ENCODE data around the gene NEK2.

Gene NEK2

DNA sequence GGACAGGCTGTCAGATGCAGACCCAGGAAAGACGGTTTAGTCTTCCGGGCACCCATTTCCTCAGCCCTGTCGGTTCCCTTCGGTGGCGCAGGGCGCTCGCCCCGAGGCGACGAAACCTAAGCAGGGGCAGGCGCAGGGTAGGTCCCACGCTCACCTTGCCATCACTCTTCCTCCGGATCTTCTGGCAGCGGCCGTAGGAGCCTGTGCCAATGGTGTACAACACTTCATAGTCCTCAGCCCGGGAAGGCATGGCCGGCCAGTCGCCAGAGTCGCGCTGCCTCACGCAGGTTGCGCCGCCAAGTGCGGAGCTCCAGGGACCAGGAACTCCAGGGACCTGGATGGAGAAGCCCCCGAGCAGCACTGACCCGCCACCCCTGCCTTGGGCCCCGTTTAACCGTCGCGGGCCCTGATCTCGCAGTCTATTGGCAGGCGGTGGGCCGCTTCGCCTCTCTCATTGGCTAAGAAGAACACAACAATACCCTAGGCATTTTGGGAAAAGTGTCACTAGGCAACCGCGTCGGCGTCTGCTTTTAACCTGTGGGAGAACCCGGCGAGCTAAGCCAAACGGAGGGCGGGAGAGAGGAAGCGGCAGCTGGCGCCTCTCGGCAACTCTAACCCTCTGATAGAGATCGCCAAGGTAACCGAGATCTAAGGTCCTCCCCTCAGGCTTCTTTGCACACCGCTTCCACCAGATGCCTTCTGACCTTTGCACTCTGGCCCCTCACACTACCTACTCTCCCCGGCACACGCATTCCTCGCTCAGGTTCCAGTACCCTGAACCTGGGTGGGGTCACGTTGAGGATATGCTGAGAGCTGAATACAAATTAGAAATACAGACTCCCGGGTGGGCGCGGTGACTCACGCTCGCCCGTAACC is at the start of gene NEK2:
TSS of gene NEK2 (minus strand) at position 392 of the 876 bp plus-strand sequence. CDS start at position 250, 142 bp downstream.
- peak; percentile 99 for ATAC-seq
- TF ChIP-seq TOX (CRISPR knock-in tag; IDR thresholded peaks at IDR 0.05; ENCODE audit: borderline replicate concordance) (no peak), CSDC2 (CRISPR knock-in tag; IDR thresholded peaks at IDR 0.05) (no peak), SNAI2 (CRISPR knock-in tag; IDR thresholded peaks at IDR 0.05) (no peak), ZC3H10 (CRISPR knock-in tag; IDR thresholded peaks at IDR 0.05) (no peak), ZFP3 (CRISPR knock-in tag; IDR thresholded peaks at IDR 0.05) (no peak), TCF4 (CRISPR knock-in tag; IDR thresholded peaks at IDR 0.05; ENCODE audit: borderline replicate concordance) (no peak), OSR1 (CRISPR knock-in tag; IDR thresholded peaks at IDR 0.05) (no peak), GLIS3 (CRISPR knock-in tag; IDR thresholded peaks at IDR 0.05) (no peak), ZNF565 (CRISPR knock-in tag; conservative IDR thresholded peaks at IDR 0.05; ENCODE audit: low read depth) (no peak), BACH2 (CRISPR knock-in tag; IDR thresholded peaks at IDR 0.05; ENCODE audit: borderline replicate concordance) (no peak), PPARA (CRISPR knock-in tag; IDR thresholded peaks at IDR 0.05; ENCODE audit: borderline replicate concordance) (no peak), ZNF8 (CRISPR knock-in tag; IDR thresholded peaks at IDR 0.05) (no peak), RARB (CRISPR knock-in tag; IDR thresholded peaks at IDR 0.05) (no peak), ESRRG (CRISPR knock-in tag; IDR thresholded peaks at IDR 0.05) (no peak), ZFP30 (CRISPR knock-in tag; IDR thresholded peaks at IDR 0.05) (no peak)
- TF ChIP-seq, protein P1, sequence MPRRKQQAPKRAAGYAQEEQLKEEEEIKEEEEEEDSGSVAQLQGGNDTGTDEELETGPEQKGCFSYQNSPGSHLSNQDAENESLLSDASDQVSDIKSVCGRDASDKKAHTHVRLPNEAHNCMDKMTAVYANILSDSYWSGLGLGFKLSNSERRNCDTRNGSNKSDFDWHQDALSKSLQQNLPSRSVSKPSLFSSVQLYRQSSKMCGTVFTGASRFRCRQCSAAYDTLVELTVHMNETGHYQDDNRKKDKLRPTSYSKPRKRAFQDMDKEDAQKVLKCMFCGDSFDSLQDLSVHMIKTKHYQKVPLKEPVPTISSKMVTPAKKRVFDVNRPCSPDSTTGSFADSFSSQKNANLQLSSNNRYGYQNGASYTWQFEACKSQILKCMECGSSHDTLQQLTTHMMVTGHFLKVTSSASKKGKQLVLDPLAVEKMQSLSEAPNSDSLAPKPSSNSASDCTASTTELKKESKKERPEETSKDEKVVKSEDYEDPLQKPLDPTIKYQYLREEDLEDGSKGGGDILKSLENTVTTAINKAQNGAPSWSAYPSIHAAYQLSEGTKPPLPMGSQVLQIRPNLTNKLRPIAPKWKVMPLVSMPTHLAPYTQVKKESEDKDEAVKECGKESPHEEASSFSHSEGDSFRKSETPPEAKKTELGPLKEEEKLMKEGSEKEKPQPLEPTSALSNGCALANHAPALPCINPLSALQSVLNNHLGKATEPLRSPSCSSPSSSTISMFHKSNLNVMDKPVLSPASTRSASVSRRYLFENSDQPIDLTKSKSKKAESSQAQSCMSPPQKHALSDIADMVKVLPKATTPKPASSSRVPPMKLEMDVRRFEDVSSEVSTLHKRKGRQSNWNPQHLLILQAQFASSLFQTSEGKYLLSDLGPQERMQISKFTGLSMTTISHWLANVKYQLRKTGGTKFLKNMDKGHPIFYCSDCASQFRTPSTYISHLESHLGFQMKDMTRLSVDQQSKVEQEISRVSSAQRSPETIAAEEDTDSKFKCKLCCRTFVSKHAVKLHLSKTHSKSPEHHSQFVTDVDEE (CRISPR knock-in tag; IDR thresholded peaks at IDR 0.05), result no peak
- TF ChIP-seq, protein P2, sequence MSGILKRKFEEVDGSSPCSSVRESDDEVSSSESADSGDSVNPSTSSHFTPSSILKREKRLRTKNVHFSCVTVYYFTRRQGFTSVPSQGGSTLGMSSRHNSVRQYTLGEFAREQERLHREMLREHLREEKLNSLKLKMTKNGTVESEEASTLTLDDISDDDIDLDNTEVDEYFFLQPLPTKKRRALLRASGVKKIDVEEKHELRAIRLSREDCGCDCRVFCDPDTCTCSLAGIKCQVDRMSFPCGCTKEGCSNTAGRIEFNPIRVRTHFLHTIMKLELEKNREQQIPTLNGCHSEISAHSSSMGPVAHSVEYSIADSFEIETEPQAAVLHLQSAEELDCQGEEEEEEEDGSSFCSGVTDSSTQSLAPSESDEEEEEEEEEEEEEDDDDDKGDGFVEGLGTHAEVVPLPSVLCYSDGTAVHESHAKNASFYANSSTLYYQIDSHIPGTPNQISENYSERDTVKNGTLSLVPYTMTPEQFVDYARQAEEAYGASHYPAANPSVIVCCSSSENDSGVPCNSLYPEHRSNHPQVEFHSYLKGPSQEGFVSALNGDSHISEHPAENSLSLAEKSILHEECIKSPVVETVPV (CRISPR knock-in tag; IDR thresholded peaks at IDR 0.05), result no peak
- TF ChIP-seq, protein P3, sequence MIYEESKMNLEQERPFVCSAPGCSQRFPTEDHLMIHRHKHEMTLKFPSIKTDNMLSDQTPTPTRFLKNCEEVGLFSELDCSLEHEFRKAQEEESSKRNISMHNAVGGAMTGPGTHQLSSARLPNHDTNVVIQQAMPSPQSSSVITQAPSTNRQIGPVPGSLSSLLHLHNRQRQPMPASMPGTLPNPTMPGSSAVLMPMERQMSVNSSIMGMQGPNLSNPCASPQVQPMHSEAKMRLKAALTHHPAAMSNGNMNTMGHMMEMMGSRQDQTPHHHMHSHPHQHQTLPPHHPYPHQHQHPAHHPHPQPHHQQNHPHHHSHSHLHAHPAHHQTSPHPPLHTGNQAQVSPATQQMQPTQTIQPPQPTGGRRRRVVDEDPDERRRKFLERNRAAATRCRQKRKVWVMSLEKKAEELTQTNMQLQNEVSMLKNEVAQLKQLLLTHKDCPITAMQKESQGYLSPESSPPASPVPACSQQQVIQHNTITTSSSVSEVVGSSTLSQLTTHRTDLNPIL (CRISPR knock-in tag; IDR thresholded peaks at IDR 0.05; ENCODE audit: low read depth), result no peak
- TF ChIP-seq, protein P4, sequence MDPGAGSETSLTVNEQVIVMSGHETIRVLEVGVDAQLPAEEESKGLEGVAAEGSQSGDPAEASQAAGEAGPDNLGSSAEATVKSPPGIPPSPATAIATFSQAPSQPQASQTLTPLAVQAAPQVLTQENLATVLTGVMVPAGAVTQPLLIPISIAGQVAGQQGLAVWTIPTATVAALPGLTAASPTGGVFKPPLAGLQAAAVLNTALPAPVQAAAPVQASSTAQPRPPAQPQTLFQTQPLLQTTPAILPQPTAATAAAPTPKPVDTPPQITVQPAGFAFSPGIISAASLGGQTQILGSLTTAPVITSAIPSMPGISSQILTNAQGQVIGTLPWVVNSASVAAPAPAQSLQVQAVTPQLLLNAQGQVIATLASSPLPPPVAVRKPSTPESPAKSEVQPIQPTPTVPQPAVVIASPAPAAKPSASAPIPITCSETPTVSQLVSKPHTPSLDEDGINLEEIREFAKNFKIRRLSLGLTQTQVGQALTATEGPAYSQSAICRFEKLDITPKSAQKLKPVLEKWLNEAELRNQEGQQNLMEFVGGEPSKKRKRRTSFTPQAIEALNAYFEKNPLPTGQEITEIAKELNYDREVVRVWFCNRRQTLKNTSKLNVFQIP (CRISPR knock-in tag; IDR thresholded peaks at IDR 0.05; ENCODE audit: borderline replicate concordance, low read depth), result no peak; the same call in 1 of the 2 replicates

DNA sequence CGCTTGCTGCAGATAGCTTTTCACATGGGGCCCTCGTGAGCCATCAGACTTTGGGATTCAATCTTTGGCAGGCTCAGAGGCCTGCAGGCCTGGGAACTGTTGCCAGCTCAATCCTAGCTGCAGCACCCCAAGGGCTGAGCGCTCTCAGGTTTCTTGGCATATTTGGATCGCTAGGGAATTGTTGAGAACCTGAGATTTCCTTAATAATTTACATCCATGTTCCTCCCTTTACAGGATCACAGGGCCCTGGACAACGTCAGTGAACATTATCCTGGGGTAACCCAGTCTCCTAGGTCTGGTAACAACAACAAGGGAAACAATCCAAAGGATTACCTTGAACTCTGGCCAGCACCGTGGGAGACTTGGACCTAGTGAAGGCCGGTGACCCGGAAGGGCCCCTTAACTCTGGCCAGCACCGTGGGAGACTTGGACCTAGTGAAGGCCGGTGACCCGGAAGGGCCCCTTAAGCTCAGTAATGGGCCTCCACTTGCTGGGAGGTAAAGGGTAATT is 49.3 kb upstream of the NEK2 start:
- peak; percentile 30; the same call in 2 of the 3 replicates for ATAC-seq
- TF ChIP-seq GLIS3 (CRISPR knock-in tag; IDR thresholded peaks at IDR 0.05) (no peak), TOX (CRISPR knock-in tag; IDR thresholded peaks at IDR 0.05; ENCODE audit: borderline replicate concordance) (no peak), ZNF8 (CRISPR knock-in tag; IDR thresholded peaks at IDR 0.05) (no peak), ZNF70 (CRISPR knock-in tag; IDR thresholded peaks at IDR 0.05) (no peak), OSR1 (CRISPR knock-in tag; IDR thresholded peaks at IDR 0.05) (no peak), ZFP3 (CRISPR knock-in tag; IDR thresholded peaks at IDR 0.05) (no peak), ZC3H10 (CRISPR knock-in tag; IDR thresholded peaks at IDR 0.05) (no peak), SNAI2 (CRISPR knock-in tag; IDR thresholded peaks at IDR 0.05) (no peak), BACH2 (CRISPR knock-in tag; IDR thresholded peaks at IDR 0.05; ENCODE audit: borderline replicate concordance) (no peak), ZFP30 (CRISPR knock-in tag; IDR thresholded peaks at IDR 0.05) (no peak)
- TF ChIP-seq, protein P4 (CRISPR knock-in tag; IDR thresholded peaks at IDR 0.05; ENCODE audit: borderline replicate concordance, low read depth), result no peak
- TF ChIP-seq, protein P1 (CRISPR knock-in tag; IDR thresholded peaks at IDR 0.05), result no peak
- TF ChIP-seq, protein P3 (CRISPR knock-in tag; IDR thresholded peaks at IDR 0.05; ENCODE audit: low read depth), result no peak

All from SK-N-SH treated with all-trans-retinoic acid at 6 μM for 48 hours (cell line).